Measurements from ENCODE around the gene PSMD5. TPM values are rescaled to one million over a fixed set of nuclear protein-coding genes. Genes with fewer than 3 reads are reported as not detected.

The PSMD5 gene
- total and polyA plus RNA-seq, 9 of the 15 experiments (the other 6 are each of a cell fraction or from before 2014, with no cell fraction given): 46.4 to 148 (median 76.3) TPM

GRCh38 chr9:120856700-120857099 is 14.0 kb upstream of the PSMD5 start:
- FAIRE-seq: no peak
- CTCF ChIA-PET (ENCODE audit: low intra/inter-chr PET ratio): no interaction called here
- BruUV-seq (replicated peaks): no TSS peak

More at GRCh38 chr9:120856700-120857099, 14.0 kb upstream of the PSMD5 start:
- ATAC-seq: peak; percentile 10
- H3K36me3 ChIP-seq (ENCODE audit: control insufficient read depth, insufficient read depth, low read length): peaks cover 90% of the 10 kb centered on the region
- H3K27ac ChIP-seq (ENCODE audit: extremely low read depth, low read depth, low read length): no peak overlapping the region
- H4K20me1 ChIP-seq (replicated peaks; ENCODE audit: control insufficient read depth, insufficient read depth, low read length): no peaks in the 10 kb centered on the region
- H3K9me1 ChIP-seq (ENCODE audit: control insufficient read depth, insufficient read depth, low read length): peaks cover 5% of the 10 kb centered on the region
- H3K79me2 ChIP-seq (ENCODE audit: control insufficient read depth, insufficient read depth, low read length): no peaks in the 10 kb centered on the region
- peak overlapping the region in 1 of 2 experiments; percentile 31; a peak in 2 of 4 replicates for H3K9ac ChIP-seq (ENCODE audit: insufficient read depth in 1 of 2, low read depth in 2 of 2, low read length in 2 of 2)
- intact Hi-C loops (cut with micrococcal nuclease): no loop called here
- no peaks in the 10 kb centered on the region for H3K27me3 ChIP-seq (ENCODE audit: control insufficient read depth in 2 of 2, insufficient read depth in 2 of 2, low read length in 2 of 2)
- no peak overlapping the region for H2AFZ ChIP-seq (ENCODE audit: low read depth, low read length)
- TF ChIP-seq ZBTB9 (CRISPR knock-in tag; IDR thresholded peaks at IDR 0.05) (0 out of 2 replicates have a peak, but pooled peaks have one; percentile 26), DPF2 (IDR thresholded peaks at IDR 0.05) (no peak), NFIC (IDR thresholded peaks at IDR 0.05) (peak; percentile 74), ZNF592 (IDR thresholded peaks at IDR 0.05) (no peak), IRF2 (CRISPR knock-in tag; IDR thresholded peaks at IDR 0.05) (peak; percentile 32; the same call in 1 of the 2 replicates), POLR2G (IDR thresholded peaks at IDR 0.05; ENCODE audit: low read depth, low read length) (peak; percentile 45), ETS1 (conservative IDR thresholded peaks at IDR 0.05; ENCODE audit: control insufficient read depth, low read depth, low read length) (0 out of 2 replicates have a peak, but pooled peaks have one; percentile 48), DIDO1 (tag; IDR thresholded peaks at IDR 0.05; ENCODE audit: low read depth) (no peak), FOXK1 (CRISPR knock-in tag; IDR thresholded peaks at IDR 0.05; ENCODE audit: borderline replicate concordance) (0 out of 2 replicates have a peak, but pooled peaks have one; percentile 8), TARDBP (IDR thresholded peaks at IDR 0.05) (0 out of 2 replicates have a peak, but pooled peaks have one; percentile 38)
- WGBS (ENCODE audit: insufficient coverage, low coverage, missing lambda C conversion rate): 70% methylated on average over 4 of the region's 4 CpGs
- POLR2A ChIA-PET: interaction anchor here (0.9 to 5.9 kb wide), 10 partner anchors 8 to 150 kb away, joined by 3 to 78 read pairs (median 4); partner anchors contain the start of genes PHF19 and PSMD5
- no peak overlapping the region for H3K4me3 ChIP-seq
- H3K4me1 ChIP-seq (replicated peaks in 1 of 2; ENCODE audit: control insufficient read depth in 2 of 2, insufficient read depth in 2 of 2, low read length in 2 of 2): peaks cover 0 to 7% of the 10 kb centered on the region in 2 experiments; a peak in 1 of 5 replicates
- H3K9me3 ChIP-seq (replicated peaks; ENCODE audit: control insufficient read depth, insufficient read depth, low read depth, low read length): no peaks in the 10 kb centered on the region
- in situ Hi-C loops (cut with MboI): no loop called here
- H3K4me2 ChIP-seq (ENCODE audit: insufficient read depth, low read length): no peak overlapping the region
- DNase-seq (ENCODE audit: extremely low read depth in 1 of 4, low spot score in 3 of 4): no peak
